SK-N-SH (cell line): ENCODE results near the gene TBL3. TPM values are rescaled to one million over a fixed set of nuclear protein-coding genes. Genes with fewer than 3 reads are reported as not detected.
A peak's percentile ranks its signal among the peaks of the same experiment; 100 is the strongest.

Source experiments
- CTCF ChIA-PET: fragments of 300-600, 350-600 bp; formaldehyde crosslinking; extraction: SDS; loops from one replicate; lab custom pipeline; 2021; lab: Yijun Ruan, JAX
- POLR2A ChIA-PET: fragments of 350-600 bp; sonication (Branson Sonifier 250); formaldehyde crosslinking; extraction: SDS; loops from one replicate; lab custom pipeline; 2020; ENCODE audit warnings: antibody characterized with exemption, inconsistent platforms; lab: Yijun Ruan, JAX
- DNase-seq: peaks from one replicate; pipeline ENCODE4 v3.0.0; 2012
- H2AFZ ChIP-seq: fragments of 200-600 bp; sonication (generic); 2 replicates; pipeline ENCODE4 v1.8.1; 2016; ENCODE audit warnings: antibody characterized with exemption, mild to moderate bottlenecking, low read depth
- H3F3A ChIP-seq: fragments of 200-600 bp; sonication (generic); replicated peaks from 2 replicates; pipeline ENCODE3; 2016; ENCODE audit warnings: antibody characterized with exemption, mild to moderate bottlenecking; ENCODE audit not compliant: insufficient read depth
- H3K27ac ChIP-seq, 2 experiments: fragments of 200-500 bp in 1 of 2; fragments of 200-600 bp in 1 of 2; sonication (Bioruptor generic) in 1 of 2; sonication (generic), shearing (Covaris generic) in 1 of 2; 2 replicates each; pipeline versions ENCODE4 v1.5.1 to v1.6.1; 2014 to 2016; ENCODE audit warnings: low read depth in 2 of 2, inconsistent platforms in 1 of 2, low read length in 1 of 2, mild to moderate bottlenecking in 1 of 2, mixed read lengths in 1 of 2
- H3K27me3 ChIP-seq: fragments of 200-600 bp; sonication (generic), shearing (Covaris generic); 2 replicates; pipeline ENCODE4 v1.6.1; 2016; ENCODE audit warnings: mixed run types; ENCODE audit not compliant: insufficient read depth
- H3K36me3 ChIP-seq, 2 experiments: fragments of 200-500 bp in 1 of 2; fragments of 200-600 bp in 1 of 2; sonication (Bioruptor generic) in 1 of 2; sonication (generic) in 1 of 2; replicated peaks in 1 of 2; 2 replicates each; pipeline versions ENCODE3 to v1.5.1; 2014 to 2016; ENCODE audit warnings: low read length in 1 of 2, mild to moderate bottlenecking in 1 of 2; ENCODE audit not compliant: insufficient read depth in 2 of 2, control insufficient read depth in 1 of 2
- H3K4me1 ChIP-seq, 2 experiments: fragments of 200-500 bp in 1 of 2; fragments of 200-600 bp in 1 of 2; sonication (Bioruptor generic) in 1 of 2; sonication (generic), shearing (Covaris generic) in 1 of 2; 2 replicates each; pipeline versions ENCODE4 v1.5.1 to v1.6.1; 2014 to 2016; ENCODE audit warnings: low read depth in 1 of 2, low read length in 1 of 2, mixed run types in 1 of 2; ENCODE audit not compliant: insufficient read depth in 2 of 2, control insufficient read depth in 1 of 2
- H3K4me2 ChIP-seq: fragments of 200-600 bp; sonication (generic), shearing (Covaris generic); 2 replicates; pipeline ENCODE4 v1.6.1; 2017; ENCODE audit warnings: mixed run types
- H3K4me3 ChIP-seq, 2 experiments: fragments of 200-500 bp in 1 of 2; fragments of 200-600 bp in 1 of 2; sonication (Bioruptor generic) in 1 of 2; sonication (generic), shearing (Covaris generic) in 1 of 2; 2 replicates each; pipeline versions ENCODE4 v1.5.1 to v1.8.1; 2014 to 2016; ENCODE audit warnings: low read depth in 2 of 2, inconsistent platforms in 1 of 2, low read length in 1 of 2, mild to moderate bottlenecking in 1 of 2, mixed read lengths in 1 of 2, moderate library complexity in 1 of 2
- H3K79me2 ChIP-seq: fragments of 200-600 bp; sonication (generic); 2 replicates; pipeline ENCODE4 v1.8.1; 2017; ENCODE audit warnings: mild to moderate bottlenecking; ENCODE audit not compliant: insufficient read depth
- H3K9ac ChIP-seq: fragments of 200-600 bp; sonication (generic); 2 replicates; pipeline ENCODE4 v1.6.1; 2017; ENCODE audit warnings: mixed run types
- H3K9me2 ChIP-seq: fragments of 200-600 bp; sonication (generic); 2 replicates; pipeline ENCODE4 v1.6.1; 2017; ENCODE audit warnings: mixed run types
- H3K9me3 ChIP-seq: fragments of 200-600 bp; sonication (generic); 2 replicates; pipeline ENCODE4 v1.6.1; 2017; ENCODE audit warnings: mixed run types, mild to moderate bottlenecking, moderate library complexity
- H4K20me1 ChIP-seq: fragments of 200-600 bp; sonication (generic); 2 replicates; pipeline ENCODE4 v1.6.1; 2017; ENCODE audit warnings: mild to moderate bottlenecking, mixed run types; ENCODE audit not compliant: insufficient read depth
- CHD2 ChIP-seq: fragments of 150-350 bp; IDR thresholded peaks from 2 replicates; pipeline ENCODE4 v1.6.1; 2018; ENCODE audit warnings: low read length; ENCODE audit not compliant: partially characterized antibody
- EP300 ChIP-seq, 2 experiments: IDR thresholded peaks; 2 replicates each; pipeline versions ENCODE4 v1.4.0 to v1.6.1; 2012; ENCODE audit warnings: borderline replicate concordance in 1 of 2, low read depth in 1 of 2, low read length in 1 of 2
- FOSL2 ChIP-seq: IDR thresholded peaks from 2 replicates; pipeline ENCODE4 v1.4.0; 2012; ENCODE audit warnings: low read depth, mild to moderate bottlenecking, moderate library complexity, borderline replicate concordance
- GATA2 ChIP-seq: sonication (generic); formaldehyde crosslinking; IDR thresholded peaks from 2 replicates; pipeline ENCODE4 v1.5.0; 2020; ENCODE audit warnings: mild to moderate bottlenecking, missing genetic modification reagents
- MEF2A ChIP-seq: IDR thresholded peaks from 2 replicates; pipeline ENCODE4 v1.4.0; 2012; ENCODE audit warnings: low read depth, borderline replicate concordance
- NRF1 ChIP-seq: IDR thresholded peaks from 2 replicates; pipeline ENCODE4 v1.6.1; 2012; ENCODE audit warnings: low read depth, mild to moderate bottlenecking, low read length
- YY1 ChIP-seq: IDR thresholded peaks from 2 replicates; pipeline ENCODE4 v1.4.0; 2012; ENCODE audit warnings: low read depth, mild to moderate bottlenecking
- WGBS: methylation state at CpG from one replicate; pipeline ENCODE4 v1.1.6; 2017; ENCODE audit warnings: low lambda C conversion rate; 5-methylcytosine and 5-hydroxymethylcytosine counted together
- polyA plus RNA-seq, 3 experiments: library from polyadenylated mRNA; depleted of rRNA; stranded (reverse); fragments of >200 nt; gene quantifications; 2 replicates each; pipeline ENCODE4 v1.2.3, GENCODE V29; 2012
- TF ChIP-seq, protein P1 (sequence below): fragments of 150-350 bp; IDR thresholded peaks from 2 replicates; pipeline ENCODE4 v1.6.1; 2017; ENCODE audit warnings: antibody characterized with exemption, low read length, low read depth, borderline replicate concordance
- TF ChIP-seq, protein P2 (sequence below): fragments of 200-600 bp; sonication (generic); IDR thresholded peaks from 2 replicates; pipeline ENCODE4 v1.6.1; 2017; ENCODE audit warnings: antibody characterized with exemption, mild to moderate bottlenecking, moderate library complexity
- TF ChIP-seq, protein P3 (sequence below): fragments of 150-350 bp; IDR thresholded peaks from 2 replicates; pipeline ENCODE4 v1.6.1; 2016; ENCODE audit warnings: mild to moderate bottlenecking, low read depth, low read length

TBL3 gene
- polyA plus RNA-seq, 1 of the 3 experiments (the other 2 are of a cell fraction), result 37.1 TPM

DNA sequence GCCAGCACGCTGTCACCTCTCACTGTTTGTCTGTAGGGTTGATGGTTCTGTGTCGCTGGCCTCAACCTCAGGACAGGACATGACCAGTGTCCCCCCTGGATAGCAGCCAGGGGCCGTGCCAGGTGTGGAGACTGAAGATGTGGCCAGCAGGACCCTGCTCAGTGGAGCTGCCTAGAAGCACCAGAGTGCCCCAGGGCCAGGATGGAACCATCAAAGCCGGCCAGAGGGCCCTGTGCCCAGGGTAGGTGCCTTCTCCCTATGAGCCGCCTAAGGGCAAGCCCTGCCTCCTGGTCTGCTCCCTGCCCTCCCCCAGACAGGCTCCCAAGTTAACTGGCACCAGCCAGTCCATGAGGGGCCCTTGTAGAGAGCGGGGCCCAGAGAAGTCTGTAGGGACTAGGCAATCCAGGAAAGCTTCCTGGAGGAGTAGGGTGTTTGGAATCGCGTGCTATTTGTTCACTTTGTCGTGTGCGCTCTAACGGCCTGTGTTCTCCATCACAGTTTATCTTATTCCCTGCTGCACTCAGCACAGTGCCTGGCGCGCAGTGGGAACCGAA, 13.1 kb upstream of the TBL3 start:
- ChIA-PET POLR2A (interaction anchor here (0.7 kb wide), 1 partner anchor 16 kb away, joined by 3 read pairs; the partner anchor contains the start of gene MSRB1), CTCF (interaction anchor here (0.8 to 2.5 kb wide), 7 partner anchors 9 to 176 kb away, joined by 3 to 8 read pairs (median 5); partner anchors contain the start of genes MSRB1 and NUBP2)
- TF ChIP-seq CHD2 (no peak), GATA2 (CRISPR knock-in tag) (no peak), EP300 (IDR thresholded peaks at IDR 0.05; ENCODE audit: borderline replicate concordance in 1 of 2, low read depth in 1 of 2, low read length in 1 of 2) (no peak), YY1 (no peak), NRF1 (no peak), FOSL2 (no peak), MEF2A (no peak)
- TF ChIP-seq, protein P1, sequence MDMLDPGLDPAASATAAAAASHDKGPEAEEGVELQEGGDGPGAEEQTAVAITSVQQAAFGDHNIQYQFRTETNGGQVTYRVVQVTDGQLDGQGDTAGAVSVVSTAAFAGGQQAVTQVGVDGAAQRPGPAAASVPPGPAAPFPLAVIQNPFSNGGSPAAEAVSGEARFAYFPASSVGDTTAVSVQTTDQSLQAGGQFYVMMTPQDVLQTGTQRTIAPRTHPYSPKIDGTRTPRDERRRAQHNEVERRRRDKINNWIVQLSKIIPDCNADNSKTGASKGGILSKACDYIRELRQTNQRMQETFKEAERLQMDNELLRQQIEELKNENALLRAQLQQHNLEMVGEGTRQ, result no peak
- TF ChIP-seq, protein P2, sequence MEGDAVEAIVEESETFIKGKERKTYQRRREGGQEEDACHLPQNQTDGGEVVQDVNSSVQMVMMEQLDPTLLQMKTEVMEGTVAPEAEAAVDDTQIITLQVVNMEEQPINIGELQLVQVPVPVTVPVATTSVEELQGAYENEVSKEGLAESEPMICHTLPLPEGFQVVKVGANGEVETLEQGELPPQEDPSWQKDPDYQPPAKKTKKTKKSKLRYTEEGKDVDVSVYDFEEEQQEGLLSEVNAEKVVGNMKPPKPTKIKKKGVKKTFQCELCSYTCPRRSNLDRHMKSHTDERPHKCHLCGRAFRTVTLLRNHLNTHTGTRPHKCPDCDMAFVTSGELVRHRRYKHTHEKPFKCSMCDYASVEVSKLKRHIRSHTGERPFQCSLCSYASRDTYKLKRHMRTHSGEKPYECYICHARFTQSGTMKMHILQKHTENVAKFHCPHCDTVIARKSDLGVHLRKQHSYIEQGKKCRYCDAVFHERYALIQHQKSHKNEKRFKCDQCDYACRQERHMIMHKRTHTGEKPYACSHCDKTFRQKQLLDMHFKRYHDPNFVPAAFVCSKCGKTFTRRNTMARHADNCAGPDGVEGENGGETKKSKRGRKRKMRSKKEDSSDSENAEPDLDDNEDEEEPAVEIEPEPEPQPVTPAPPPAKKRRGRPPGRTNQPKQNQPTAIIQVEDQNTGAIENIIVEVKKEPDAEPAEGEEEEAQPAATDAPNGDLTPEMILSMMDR, result no peak
- TF ChIP-seq, protein P3, sequence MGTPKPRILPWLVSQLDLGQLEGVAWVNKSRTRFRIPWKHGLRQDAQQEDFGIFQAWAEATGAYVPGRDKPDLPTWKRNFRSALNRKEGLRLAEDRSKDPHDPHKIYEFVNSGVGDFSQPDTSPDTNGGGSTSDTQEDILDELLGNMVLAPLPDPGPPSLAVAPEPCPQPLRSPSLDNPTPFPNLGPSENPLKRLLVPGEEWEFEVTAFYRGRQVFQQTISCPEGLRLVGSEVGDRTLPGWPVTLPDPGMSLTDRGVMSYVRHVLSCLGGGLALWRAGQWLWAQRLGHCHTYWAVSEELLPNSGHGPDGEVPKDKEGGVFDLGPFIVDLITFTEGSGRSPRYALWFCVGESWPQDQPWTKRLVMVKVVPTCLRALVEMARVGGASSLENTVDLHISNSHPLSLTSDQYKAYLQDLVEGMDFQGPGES, result no peak
- no peaks in the 10 kb centered on the region for H3K9me2 ChIP-seq
- no peaks in the 10 kb centered on the region for H3K27me3 ChIP-seq
- H3K36me3 ChIP-seq, result peaks cover 18 to 23% of the 10 kb centered on the region in 2 experiments
- H3K27ac ChIP-seq, result peak overlapping the region in 1 of 2 experiments; percentile 73; a peak in 3 of 4 replicates
- 49% methylated on average over 10 of the region's 14 CpGs for WGBS
- peaks cover 42% of the 10 kb centered on the region for H3K79me2 ChIP-seq
- peaks cover 32% of the 10 kb centered on the region for H3F3A ChIP-seq
- peaks cover 0 to 47% of the 10 kb centered on the region in 2 experiments; a peak in 1 of 4 replicates for H3K4me1 ChIP-seq
- no peak for DNase-seq
- H3K9me3 ChIP-seq, result no peaks in the 10 kb centered on the region
- H3K9ac ChIP-seq, result no peak overlapping the region
- peak overlapping the region; percentile 83; the same call in 1 of the 2 replicates for H2AFZ ChIP-seq
- H3K4me3 ChIP-seq, result peak overlapping the region; percentile 58 to 86; a peak in 3 of 4 replicates
- peaks cover 32% of the 10 kb centered on the region for H4K20me1 ChIP-seq
- peak overlapping the region; percentile 76; the same call in 1 of the 2 replicates for H3K4me2 ChIP-seq
